Measurements from ENCODE around the gene KLF16. TPM values are rescaled to one million over a fixed set of nuclear protein-coding genes. Genes with fewer than 3 reads are reported as not detected.
A peak's percentile ranks its signal among the peaks of the same experiment; 100 is the strongest.

The KLF16 gene
- total and polyA plus RNA-seq, 9 of the 15 experiments (the other 6 are each of a cell fraction or from before 2014, with no cell fraction given): 0.04 to 60.4 (median 6.8) TPM

DNA sequence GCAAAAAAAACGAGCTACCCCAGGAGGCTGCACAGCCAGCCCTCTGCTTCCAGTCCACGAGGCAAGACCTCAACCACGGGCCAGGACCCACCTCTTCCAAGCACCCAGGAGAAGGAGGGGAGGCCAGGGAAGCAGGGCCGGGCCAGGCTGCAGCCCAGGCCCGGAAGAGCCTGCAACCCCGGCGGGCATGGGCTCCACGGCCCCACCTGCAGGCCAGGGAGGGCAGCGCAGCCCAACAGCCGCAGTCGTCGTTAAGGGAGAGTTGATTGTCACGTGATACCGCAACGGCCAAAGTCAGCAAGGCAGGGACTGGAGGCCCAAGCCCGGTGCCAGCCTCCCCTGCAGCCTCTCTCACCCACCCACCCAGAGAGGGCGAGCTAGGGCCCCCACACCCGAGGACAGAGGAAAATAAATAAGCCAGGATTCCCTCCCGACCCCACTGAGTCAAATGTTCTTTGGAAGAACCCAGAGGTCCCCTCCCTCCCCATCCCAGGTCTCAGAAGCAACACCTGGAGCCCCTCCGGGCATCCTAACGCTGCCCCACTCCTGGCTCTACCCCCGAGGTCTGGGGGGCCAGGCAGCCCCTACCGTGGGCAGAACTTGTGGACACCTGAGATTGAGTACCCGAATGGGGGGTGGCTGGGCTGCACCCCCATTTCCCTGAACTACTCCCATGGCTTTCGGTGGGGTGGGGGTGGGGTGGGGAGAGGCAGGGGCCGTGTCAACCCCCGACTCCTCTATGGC is 9.9 kb downstream of the KLF16 start (continued):
- TF ChIP-seq, protein P1, sequence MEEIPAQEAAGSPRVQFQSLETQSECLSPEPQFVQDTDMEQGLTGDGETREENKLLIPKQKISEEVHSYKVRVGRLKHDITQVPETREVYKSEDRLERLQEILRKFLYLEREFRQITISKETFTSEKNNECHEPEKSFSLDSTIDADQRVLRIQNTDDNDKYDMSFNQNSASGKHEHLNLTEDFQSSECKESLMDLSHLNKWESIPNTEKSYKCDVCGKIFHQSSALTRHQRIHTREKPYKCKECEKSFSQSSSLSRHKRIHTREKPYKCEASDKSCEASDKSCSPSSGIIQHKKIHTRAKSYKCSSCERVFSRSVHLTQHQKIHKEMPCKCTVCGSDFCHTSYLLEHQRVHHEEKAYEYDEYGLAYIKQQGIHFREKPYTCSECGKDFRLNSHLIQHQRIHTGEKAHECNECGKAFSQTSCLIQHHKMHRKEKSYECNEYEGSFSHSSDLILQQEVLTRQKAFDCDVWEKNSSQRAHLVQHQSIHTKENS (CRISPR knock-in tag; IDR thresholded peaks at IDR 0.05): no peak
- TF ChIP-seq, protein P2, sequence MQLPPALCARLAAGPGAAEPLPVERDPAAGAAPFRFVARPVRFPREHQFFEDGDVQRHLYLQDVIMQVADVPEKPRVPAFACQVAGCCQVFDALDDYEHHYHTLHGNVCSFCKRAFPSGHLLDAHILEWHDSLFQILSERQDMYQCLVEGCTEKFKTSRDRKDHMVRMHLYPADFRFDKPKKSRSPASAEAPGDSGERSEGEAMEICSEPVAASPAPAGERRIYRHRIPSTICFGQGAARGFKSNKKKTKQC (CRISPR knock-in tag; IDR thresholded peaks at IDR 0.05): no peak
- TF ChIP-seq ZNF134 (CRISPR knock-in tag; conservative IDR thresholded peaks at IDR 0.05): 0 out of 2 replicates have a peak, but pooled peaks have one; percentile 27
- TF ChIP-seq TBP (optimal IDR thresholded peaks at IDR 0.05; ENCODE audit: low read depth, low read length): peak; percentile 18
- TF ChIP-seq ZBED1 (IDR thresholded peaks at IDR 0.05): 0 out of 2 replicates have a peak, but pooled peaks have one; percentile 55
- TF ChIP-seq, protein P3, sequence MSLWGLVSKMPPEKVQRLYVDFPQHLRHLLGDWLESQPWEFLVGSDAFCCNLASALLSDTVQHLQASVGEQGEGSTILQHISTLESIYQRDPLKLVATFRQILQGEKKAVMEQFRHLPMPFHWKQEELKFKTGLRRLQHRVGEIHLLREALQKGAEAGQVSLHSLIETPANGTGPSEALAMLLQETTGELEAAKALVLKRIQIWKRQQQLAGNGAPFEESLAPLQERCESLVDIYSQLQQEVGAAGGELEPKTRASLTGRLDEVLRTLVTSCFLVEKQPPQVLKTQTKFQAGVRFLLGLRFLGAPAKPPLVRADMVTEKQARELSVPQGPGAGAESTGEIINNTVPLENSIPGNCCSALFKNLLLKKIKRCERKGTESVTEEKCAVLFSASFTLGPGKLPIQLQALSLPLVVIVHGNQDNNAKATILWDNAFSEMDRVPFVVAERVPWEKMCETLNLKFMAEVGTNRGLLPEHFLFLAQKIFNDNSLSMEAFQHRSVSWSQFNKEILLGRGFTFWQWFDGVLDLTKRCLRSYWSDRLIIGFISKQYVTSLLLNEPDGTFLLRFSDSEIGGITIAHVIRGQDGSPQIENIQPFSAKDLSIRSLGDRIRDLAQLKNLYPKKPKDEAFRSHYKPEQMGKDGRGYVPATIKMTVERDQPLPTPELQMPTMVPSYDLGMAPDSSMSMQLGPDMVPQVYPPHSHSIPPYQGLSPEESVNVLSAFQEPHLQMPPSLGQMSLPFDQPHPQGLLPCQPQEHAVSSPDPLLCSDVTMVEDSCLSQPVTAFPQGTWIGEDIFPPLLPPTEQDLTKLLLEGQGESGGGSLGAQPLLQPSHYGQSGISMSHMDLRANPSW (CRISPR knock-in tag; IDR thresholded peaks at IDR 0.05): no peak
- TF ChIP-seq CBX3 (IDR thresholded peaks at IDR 0.05; ENCODE audit: borderline replicate concordance in 1 of 2, low read length in 2 of 2): peak in 1 of 2 experiments; percentile 71; a peak in 1 of 3 replicates
- 0 out of 2 replicates have a peak, but pooled peaks have one; percentile 26 for TF ChIP-seq SIN3B (IDR thresholded peaks at IDR 0.05; ENCODE audit: low read depth)
- TF ChIP-seq TAF7 (tag; IDR thresholded peaks at IDR 0.05): no peak
- TF ChIP-seq IRF2 (CRISPR knock-in tag; IDR thresholded peaks at IDR 0.05): no peak
- TF ChIP-seq NCOA4 (IDR thresholded peaks at IDR 0.05; ENCODE audit: partially characterized antibody): no peak
- no peak for TF ChIP-seq NR2C2 (CRISPR knock-in tag; IDR thresholded peaks at IDR 0.05)
- no peak for TF ChIP-seq NR2C2 (tag; IDR thresholded peaks at IDR 0.05)
- TF ChIP-seq ZFP30 (CRISPR knock-in tag; IDR thresholded peaks at IDR 0.05; ENCODE audit: borderline replicate concordance): no peak
- TF ChIP-seq, protein P4, sequence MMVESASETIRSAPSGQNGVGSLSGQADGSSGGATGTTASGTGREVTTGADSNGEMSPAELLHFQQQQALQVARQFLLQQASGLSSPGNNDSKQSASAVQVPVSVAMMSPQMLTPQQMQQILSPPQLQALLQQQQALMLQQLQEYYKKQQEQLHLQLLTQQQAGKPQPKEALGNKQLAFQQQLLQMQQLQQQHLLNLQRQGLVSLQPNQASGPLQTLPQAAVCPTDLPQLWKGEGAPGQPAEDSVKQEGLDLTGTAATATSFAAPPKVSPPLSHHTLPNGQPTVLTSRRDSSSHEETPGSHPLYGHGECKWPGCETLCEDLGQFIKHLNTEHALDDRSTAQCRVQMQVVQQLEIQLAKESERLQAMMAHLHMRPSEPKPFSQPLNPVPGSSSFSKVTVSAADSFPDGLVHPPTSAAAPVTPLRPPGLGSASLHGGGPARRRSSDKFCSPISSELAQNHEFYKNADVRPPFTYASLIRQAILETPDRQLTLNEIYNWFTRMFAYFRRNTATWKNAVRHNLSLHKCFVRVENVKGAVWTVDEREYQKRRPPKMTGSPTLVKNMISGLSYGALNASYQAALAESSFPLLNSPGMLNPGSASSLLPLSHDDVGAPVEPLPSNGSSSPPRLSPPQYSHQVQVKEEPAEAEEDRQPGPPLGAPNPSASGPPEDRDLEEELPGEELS (CRISPR knock-in tag; IDR thresholded peaks at IDR 0.05; ENCODE audit: borderline replicate concordance): no peak
- TF ChIP-seq HDAC6 (IDR thresholded peaks at IDR 0.05; ENCODE audit: low read depth, low read length): no peak
- no peak for TF ChIP-seq ZNF384 (IDR thresholded peaks at IDR 0.05; ENCODE audit: low read depth, low read length)
- TF ChIP-seq KHSRP (IDR thresholded peaks at IDR 0.05): no peak
- TF ChIP-seq, protein P5, sequence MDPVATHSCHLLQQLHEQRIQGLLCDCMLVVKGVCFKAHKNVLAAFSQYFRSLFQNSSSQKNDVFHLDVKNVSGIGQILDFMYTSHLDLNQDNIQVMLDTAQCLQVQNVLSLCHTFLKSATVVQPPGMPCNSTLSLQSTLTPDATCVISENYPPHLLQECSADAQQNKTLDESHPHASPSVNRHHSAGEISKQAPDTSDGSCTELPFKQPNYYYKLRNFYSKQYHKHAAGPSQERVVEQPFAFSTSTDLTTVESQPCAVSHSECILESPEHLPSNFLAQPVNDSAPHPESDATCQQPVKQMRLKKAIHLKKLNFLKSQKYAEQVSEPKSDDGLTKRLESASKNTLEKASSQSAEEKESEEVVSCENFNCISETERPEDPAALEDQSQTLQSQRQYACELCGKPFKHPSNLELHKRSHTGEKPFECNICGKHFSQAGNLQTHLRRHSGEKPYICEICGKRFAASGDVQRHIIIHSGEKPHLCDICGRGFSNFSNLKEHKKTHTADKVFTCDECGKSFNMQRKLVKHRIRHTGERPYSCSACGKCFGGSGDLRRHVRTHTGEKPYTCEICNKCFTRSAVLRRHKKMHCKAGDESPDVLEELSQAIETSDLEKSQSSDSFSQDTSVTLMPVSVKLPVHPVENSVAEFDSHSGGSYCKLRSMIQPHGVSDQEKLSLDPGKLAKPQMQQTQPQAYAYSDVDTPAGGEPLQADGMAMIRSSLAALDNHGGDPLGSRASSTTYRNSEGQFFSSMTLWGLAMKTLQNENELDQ (CRISPR knock-in tag; IDR thresholded peaks at IDR 0.05; ENCODE audit: borderline replicate concordance): no peak
- no peak for TF ChIP-seq ZZZ3 (IDR thresholded peaks at IDR 0.05)
